MG63 (cell line): ENCODE data around the gene TCP10L. TPM values are rescaled to one million over a fixed set of nuclear protein-coding genes. Genes with fewer than 3 reads are reported as not detected.

ENCODE experiments used
- DNase-seq: peaks from one replicate; pipeline ENCODE4 v3.0.0-alpha.2; 2020
- H3K27me3 ChIP-seq: fragments of 250-450 bp; sonication (Bioruptor Pico); 2 replicates; pipeline ENCODE4 v1.5.1; 2020; ENCODE audit warnings: mild to moderate bottlenecking, moderate library complexity
- H3K36me3 ChIP-seq: fragments of 250-450 bp; sonication (Bioruptor Pico); 2 replicates; pipeline ENCODE4 v1.5.1; 2020; ENCODE audit warnings: mild to moderate bottlenecking, moderate library complexity
- H3K4me3 ChIP-seq: fragments of 250-450 bp; sonication (Bioruptor Pico); 2 replicates; pipeline ENCODE4 v1.5.1; 2020; ENCODE audit warnings: mild to moderate bottlenecking, moderate library complexity
- H3K9me3 ChIP-seq: fragments of 250-450 bp; sonication (Bioruptor Pico); 2 replicates; pipeline ENCODE4 v1.5.1; 2020; ENCODE audit warnings: mild to moderate bottlenecking, moderate library complexity
- total RNA-seq: library from RNA; depleted of rRNA; stranded (reverse); fragments of >200 nt; shearing (Covaris generic); gene quantifications from 2 replicates; pipeline ENCODE4 v1.2.3, GENCODE V29; 2014; ENCODE audit warnings: low replicate concordance

TCP10L gene
- total RNA-seq, 1 experiment from 2014 or later: not detected

DNA sequence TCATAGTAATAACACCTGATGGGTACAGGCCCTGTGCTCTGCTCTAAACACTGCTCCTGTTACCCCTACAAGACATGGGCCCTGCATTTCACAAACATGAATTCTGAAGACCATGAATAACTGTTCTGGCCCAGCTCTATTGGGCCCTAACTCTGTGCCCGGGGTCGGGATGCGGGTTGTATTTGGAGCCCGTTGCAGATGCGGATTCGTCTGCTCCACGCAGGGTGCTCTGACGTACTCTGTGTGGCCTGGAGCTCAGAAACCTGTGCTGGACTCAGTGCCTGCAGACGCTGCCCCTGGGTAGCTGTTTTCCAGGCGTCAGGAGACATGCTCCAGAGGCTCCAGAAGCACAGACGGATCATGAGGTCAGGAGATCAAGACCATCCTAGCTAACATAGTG is 10.1 kb upstream of the TCP10L start:
- no peak for DNase-seq
- H3K4me3 ChIP-seq: no peak overlapping the region
- H3K9me3 ChIP-seq: no peaks in the 10 kb centered on the region
- no peaks in the 10 kb centered on the region for H3K27me3 ChIP-seq
- H3K36me3 ChIP-seq: peaks cover 16% of the 10 kb centered on the region

GRCh38 chr21:32593690-32594089 is 8.4 kb upstream of the TCP10L start:
- DNase-seq: no peak
- peaks cover 7% of the 10 kb centered on the region for H3K36me3 ChIP-seq
- H3K27me3 ChIP-seq: no peaks in the 10 kb centered on the region
- H3K4me3 ChIP-seq: no peak overlapping the region
- no peaks in the 10 kb centered on the region for H3K9me3 ChIP-seq

DNA sequence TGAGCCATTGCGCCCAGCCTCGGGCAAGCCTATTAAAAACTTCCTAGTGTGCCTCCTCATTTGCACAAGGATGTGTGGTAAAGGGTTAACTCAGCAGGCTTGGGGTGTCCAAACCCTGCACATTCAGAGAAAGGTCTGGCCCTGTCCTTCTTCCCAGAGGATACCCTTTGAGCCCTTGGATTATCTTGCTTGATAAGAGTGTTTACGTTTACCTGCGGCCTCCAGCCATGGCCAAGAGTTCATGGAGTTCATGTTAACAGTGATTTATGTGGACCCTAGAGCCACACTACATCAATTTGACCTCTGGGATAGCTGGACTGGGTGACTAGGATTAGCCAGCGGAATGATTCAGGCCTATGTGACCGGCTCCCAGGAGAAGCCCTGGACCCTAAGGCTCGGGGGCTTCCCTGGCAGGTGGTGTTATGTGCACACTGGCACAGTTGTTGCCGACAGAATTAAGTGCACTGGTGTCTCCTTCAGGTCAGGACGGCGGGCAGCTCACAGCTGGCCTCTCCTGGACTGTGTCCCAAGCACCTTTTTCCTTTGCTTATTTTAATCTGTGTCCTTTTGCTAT is 7.7 kb upstream of the TCP10L start:
- DNase-seq: no peak
- Histone ChIP-seq H3K36me3 (peaks cover 6% of the 10 kb centered on the region), H3K4me3 (no peak overlapping the region), H3K27me3 (no peaks in the 10 kb centered on the region), H3K9me3 (no peaks in the 10 kb centered on the region)

DNA sequence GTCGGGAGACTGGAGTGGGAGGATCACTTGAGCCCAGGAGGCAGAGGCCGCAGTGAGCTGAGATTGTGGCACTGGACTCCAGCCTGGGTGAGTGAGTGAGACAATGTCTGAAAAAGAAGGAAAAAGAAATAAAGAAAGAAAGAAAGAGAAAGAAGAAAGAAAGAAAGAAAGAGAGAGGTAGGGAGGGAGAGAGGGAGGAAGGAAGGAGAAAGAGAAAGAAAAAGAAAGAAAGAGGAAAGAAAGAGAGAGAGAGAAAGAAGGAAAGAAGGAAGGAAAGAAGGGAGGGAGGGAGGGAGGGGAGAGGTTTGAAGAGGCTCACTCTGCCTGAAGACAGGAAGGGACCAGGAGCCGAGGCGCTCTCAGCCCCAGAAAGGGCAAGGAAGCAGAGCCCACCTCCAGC is 4.8 kb upstream of the TCP10L start:
- Histone ChIP-seq H3K9me3 (no peaks in the 10 kb centered on the region), H3K4me3 (no peak overlapping the region), H3K36me3 (no peaks in the 10 kb centered on the region), H3K27me3 (no peaks in the 10 kb centered on the region)
- DNase-seq: no peak

- Histone ChIP-seq H3K36me3 (no peaks in the 10 kb centered on the region), H3K9me3 (no peaks in the 10 kb centered on the region), H3K4me3 (no peak overlapping the region), H3K27me3 (no peaks in the 10 kb centered on the region)
- no peak for DNase-seq
These were observed 2.3 kb upstream of the TCP10L start for GRCh38 chr21:32587651-32588050.

DNA sequence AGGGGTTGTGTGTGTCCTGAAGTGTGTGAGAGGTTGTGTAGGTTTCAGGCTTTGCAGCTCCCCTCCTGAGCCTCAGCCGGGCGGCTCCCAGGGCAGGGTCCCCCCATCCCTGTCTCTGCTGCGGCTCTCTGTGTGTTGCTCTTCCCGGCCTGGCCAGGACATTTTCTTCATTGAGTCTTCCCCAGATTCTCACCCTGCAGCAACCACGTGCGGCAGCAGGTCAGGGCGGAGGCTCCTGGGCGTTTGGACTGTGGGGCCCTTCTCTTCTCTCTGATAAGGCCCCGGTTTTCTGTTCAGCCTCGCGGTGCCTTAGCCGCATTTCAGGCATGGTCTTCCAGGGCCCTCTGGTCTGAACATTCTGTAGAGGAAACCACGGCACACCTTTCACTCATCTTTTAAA is 1.8 kb upstream of the TCP10L start:
- Histone ChIP-seq H3K36me3 (no peaks in the 10 kb centered on the region), H3K9me3 (no peaks in the 10 kb centered on the region), H3K4me3 (no peak overlapping the region), H3K27me3 (no peaks in the 10 kb centered on the region)
- no peak for DNase-seq

DNA sequence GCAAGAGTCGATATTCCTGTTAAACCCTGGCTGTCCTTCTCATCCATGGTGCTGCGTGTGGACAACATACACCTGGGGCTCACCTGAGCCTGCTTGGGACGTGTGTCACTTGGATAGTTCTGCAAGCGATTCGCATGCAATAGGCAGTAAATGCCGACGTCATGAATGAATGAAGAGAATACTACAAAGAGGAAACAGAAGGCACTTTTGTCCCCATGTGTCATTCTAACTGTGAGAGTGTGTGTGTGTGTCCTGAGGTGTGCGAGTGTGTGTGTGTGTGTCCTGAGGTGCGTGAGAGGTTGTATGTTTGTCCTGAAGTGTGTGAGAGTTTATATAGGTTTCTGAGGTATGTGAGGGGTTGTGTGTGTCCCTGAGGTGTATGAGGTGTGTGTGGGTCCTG is 647 bp upstream of the TCP10L start:
- no peak for DNase-seq
- Histone ChIP-seq H3K27me3 (no peaks in the 10 kb centered on the region), H3K4me3 (no peak overlapping the region), H3K36me3 (no peaks in the 10 kb centered on the region), H3K9me3 (no peaks in the 10 kb centered on the region)

DNA sequence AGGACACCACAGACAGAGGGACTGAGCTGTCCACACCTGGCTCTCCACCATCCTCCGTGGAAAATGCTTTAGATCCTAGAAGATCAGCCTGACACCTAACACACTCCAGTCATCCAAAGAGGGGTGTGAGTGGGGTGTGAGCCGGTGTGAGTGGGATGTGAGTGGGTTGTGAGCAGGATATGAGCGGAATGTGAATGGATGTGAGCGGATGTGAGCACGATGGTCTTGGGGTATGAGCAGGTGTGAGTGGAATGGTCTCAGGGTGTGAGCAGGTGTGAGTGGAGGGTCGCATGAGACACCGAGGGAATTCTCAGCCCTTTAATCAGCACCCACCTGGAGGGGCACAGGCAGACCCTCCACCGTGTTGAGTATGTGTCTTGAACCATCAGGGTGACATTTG is 851 bp downstream of the TCP10L start:
- no peak overlapping the region for H3K4me3 ChIP-seq
- no peak for DNase-seq
- H3K9me3 ChIP-seq: no peaks in the 10 kb centered on the region
- H3K36me3 ChIP-seq: no peaks in the 10 kb centered on the region
- no peaks in the 10 kb centered on the region for H3K27me3 ChIP-seq

- Histone ChIP-seq H3K27me3 (no peaks in the 10 kb centered on the region), H3K4me3 (no peak overlapping the region), H3K36me3 (no peaks in the 10 kb centered on the region), H3K9me3 (no peaks in the 10 kb centered on the region)
- DNase-seq: no peak
These were observed 3.6 kb downstream of the TCP10L start for GRCh38 chr21:32581732-32582131.

DNA sequence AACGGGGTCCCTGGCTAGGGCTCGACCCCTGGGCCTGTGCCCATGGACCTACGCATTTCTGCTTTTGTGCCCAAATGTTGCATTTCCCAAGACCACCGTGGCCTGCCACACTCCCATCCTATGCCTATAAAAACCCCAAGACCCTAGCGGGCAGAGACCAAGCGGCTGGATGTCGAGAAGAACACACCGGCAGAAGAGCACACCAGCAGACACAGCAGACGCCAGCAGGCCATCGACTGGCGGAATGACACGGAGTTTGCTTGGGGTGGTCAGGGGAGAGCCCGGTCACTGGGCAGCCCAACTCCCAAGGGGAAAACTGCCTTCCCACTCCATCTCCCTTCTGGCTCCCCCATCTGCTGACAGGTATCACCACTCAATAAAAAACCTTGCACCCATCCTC is 4.4 kb downstream of the TCP10L start:
- DNase-seq: no peak
- H3K9me3 ChIP-seq: no peaks in the 10 kb centered on the region
- no peak overlapping the region for H3K4me3 ChIP-seq
- no peaks in the 10 kb centered on the region for H3K36me3 ChIP-seq
- H3K27me3 ChIP-seq: no peaks in the 10 kb centered on the region

- Histone ChIP-seq H3K27me3 (no peaks in the 10 kb centered on the region), H3K9me3 (no peaks in the 10 kb centered on the region), H3K36me3 (no peaks in the 10 kb centered on the region), H3K4me3 (no peak overlapping the region)
- DNase-seq: no peak
These were observed 7.1 kb downstream of the TCP10L start for GRCh38 chr21:32578107-32578691.

DNA sequence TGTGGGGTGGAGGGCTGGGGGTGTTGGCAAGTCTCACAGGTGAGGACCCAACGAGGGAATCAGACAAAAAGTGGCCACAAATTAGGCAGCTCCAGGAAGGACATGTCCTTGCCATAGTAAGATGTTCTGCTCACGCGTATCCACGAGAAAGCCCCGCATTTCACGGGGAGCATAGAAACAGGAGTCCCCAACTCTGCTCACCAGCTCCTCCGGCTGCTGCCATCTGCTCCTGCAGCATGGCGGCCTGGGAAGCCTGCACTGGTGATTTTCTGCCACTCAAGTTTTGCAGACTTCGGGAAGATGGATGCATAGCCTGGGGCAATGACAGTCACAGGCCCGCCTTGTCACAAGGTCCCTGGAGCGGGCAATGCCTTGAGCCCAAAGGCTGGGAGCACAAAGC is 9.3 kb downstream of the TCP10L start:
- Histone ChIP-seq H3K4me3 (no peak overlapping the region), H3K27me3 (no peaks in the 10 kb centered on the region), H3K36me3 (no peaks in the 10 kb centered on the region), H3K9me3 (no peaks in the 10 kb centered on the region)
- no peak for DNase-seq

DNA sequence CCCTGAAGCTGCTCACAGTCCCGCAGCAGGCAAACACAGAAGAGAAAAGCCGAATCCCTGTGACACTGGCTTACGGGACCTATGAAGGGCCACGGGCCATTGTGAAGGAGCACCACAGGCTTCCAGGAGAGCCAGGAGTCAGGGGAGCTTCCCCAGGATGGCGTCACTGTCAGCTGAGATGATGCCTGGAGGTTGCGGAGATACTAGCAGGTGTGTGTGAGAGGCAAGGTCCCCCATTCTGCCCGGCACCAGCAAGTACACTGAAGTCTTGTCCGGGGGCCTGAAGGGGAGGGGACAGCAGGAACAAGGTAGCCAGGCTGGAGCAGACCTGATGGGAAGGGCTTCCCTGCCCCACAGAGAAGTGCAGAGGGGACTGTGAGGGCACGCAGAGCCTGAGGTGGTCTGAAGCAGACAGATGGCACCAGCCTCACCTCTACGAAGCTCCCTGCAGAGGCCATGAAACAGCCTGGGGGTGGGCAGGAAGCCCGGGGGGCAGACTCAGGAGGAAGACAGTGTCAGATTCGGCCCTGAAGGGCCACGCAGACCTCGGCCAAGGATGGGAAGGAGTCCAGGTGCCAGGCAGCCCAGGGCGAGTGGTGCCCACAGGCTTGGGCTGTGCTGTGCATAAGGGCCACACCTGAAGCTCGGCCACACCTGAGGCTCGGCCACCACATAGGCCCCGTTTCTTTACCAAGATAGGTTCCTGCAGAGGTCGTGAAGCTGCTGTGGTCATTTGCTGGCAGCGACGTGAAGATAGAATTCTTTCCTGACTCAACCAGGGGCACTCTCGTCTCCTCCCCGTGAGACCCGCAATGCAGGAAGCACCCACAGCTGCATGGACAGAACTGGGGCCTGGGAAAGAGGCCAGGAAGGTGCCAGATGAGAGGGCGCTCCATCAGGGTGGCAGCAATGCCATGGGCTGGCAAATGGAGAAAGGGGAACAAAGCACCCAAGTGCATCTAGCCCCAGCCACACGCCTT is 10.1 kb downstream of the TCP10L start:
- no peaks in the 10 kb centered on the region for H3K36me3 ChIP-seq
- H3K4me3 ChIP-seq: no peak overlapping the region
- DNase-seq: no peak
- H3K27me3 ChIP-seq: no peaks in the 10 kb centered on the region
- H3K9me3 ChIP-seq: no peaks in the 10 kb centered on the region

DNA sequence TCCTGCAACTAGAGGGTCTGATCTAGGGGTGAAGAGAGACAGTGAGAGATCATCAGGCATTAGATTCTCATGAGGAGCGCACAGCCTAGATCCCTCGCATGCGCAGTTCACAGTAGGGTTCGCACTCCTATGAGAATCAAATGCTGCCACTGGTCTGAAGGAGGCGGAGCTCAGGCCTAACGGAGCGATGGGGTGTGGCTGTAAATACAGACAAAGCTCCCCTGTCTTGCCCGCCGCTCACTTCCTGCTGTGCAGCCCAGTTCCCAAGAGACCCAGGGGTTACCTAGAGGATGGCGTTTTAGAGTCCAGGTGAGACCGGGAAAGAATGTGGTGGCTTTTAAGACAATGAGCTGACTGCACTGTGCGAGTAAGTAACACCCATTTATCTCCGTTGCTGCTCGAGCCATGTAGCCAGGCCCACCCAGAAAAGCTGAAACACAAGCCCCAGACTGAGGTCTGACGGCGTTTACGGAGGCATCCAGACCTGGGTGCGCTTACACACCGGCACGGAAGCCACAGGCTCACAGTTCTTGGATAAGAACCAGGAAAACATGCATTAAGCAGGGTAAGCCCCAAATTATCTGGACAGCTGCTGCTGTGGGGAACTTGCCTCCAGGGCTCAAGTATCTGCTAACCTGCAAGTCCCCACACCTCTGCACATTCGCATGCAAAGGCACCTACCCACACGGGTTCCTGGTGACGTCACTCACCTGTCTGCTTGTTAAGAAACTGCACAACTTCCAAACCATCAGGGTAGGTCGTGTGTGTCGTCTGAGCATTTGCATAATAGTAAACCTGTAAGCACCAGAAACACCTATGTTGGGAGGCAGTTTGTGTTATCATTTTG is 12.5 kb downstream of the TCP10L start:
- DNase-seq: no peak
- no peaks in the 10 kb centered on the region for H3K27me3 ChIP-seq
- no peak overlapping the region for H3K4me3 ChIP-seq
- no peaks in the 10 kb centered on the region for H3K9me3 ChIP-seq
- H3K36me3 ChIP-seq: no peaks in the 10 kb centered on the region

DNA sequence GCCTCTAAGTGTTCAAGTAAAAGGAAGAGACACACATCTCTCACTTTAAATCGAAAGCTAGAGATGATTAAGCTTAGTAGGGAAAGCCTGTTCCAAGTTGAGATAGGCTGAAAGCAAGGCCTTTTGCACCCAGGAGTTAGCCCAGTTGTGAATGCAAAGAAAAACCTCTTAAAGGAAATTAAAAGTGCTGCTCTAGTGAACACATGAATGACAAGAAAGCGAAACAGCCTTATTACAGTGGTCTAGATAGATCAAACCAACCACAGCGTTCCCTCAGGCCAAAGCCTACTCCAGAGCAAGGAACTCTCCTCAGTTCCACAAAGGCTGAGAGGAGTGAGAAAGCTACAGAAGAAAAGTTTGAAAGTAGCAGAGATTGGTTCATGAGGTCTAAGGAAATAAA is 14.9 kb downstream of the TCP10L start:
- Histone ChIP-seq H3K4me3 (no peak overlapping the region), H3K9me3 (no peaks in the 10 kb centered on the region), H3K36me3 (no peaks in the 10 kb centered on the region), H3K27me3 (no peaks in the 10 kb centered on the region)
- no peak for DNase-seq

DNA sequence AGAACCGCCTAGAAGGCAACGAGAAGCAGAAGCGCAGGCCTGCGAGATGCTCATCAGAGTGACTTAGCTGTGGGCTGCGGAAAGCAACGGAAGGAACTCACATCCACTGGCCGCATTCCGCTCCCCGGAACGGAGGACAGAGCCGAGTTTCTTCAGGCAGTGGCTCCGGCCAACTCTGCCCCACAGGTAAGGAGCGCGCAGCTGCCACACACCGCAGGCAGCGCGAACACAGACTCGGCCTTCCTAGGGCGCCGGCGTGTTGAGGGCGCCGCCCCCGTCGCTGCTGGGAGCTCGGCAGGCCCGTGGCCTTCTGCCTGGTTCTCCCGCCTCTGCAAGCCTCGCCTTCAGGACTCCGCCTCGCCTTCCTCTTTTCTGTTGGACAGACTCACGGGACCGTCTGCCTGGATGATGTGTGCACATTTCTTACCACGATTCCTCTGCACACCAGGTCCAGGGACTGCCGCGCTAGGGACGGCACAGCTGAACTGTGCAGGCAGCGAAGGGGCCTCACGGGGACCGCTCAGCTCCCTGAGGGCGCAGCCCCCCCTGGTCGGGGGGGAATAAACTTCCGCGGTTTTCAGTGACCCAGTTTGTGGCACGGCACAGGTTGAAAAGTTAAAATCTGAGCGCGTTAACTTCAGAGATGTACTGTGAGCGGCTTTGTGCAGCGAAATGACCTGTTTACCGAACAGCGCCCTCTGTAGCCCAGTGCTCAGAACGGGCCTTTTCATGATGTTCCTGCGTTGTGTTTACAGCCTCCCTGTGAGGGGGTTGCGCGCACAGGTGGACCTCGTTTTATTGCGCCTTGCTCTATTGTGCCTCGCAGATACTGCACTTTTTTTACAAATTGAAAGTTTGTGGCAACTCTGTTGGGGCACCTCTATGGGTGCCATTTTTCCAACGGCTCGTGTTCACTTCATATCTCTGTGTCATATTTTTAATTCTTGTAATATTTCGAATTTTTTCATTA is 15.8 kb downstream of the TCP10L start:
- Histone ChIP-seq H3K9me3 (no peaks in the 10 kb centered on the region; the same call in 1 of the 2 replicates), H3K36me3 (no peaks in the 10 kb centered on the region), H3K4me3 (peak overlapping the region; percentile 45), H3K27me3 (no peaks in the 10 kb centered on the region)
- DNase-seq: peak; percentile 64
